Mucosa of gallbladder (tissue), 1 donor: Measurements from ENCODE around the gene URGCP. TPM values are rescaled to one million over a fixed set of nuclear protein-coding genes. Genes with fewer than 3 reads are reported as not detected.
"Not testable (repeated sequence)": the region's sequence is repeated elsewhere in the genome, so short reads cannot be mapped to it uniquely, and the experiment has no call there.

ENCODE experiments used
- DNase-seq: peaks from one replicate; pipeline ENCODE4 v3.0.0-alpha.2; 2020; ENCODE audit warnings: low spot score
- total RNA-seq: library from RNA; stranded (reverse); gene quantifications from one replicate; pipeline ENCODE4 v1.2.1, GENCODE V29; 2021
- donor health status: DM: no; HTN: no; CAD: no.

The URGCP gene
- total RNA-seq, 1 donor from 2014 or later = 38.4 TPM

DNA sequence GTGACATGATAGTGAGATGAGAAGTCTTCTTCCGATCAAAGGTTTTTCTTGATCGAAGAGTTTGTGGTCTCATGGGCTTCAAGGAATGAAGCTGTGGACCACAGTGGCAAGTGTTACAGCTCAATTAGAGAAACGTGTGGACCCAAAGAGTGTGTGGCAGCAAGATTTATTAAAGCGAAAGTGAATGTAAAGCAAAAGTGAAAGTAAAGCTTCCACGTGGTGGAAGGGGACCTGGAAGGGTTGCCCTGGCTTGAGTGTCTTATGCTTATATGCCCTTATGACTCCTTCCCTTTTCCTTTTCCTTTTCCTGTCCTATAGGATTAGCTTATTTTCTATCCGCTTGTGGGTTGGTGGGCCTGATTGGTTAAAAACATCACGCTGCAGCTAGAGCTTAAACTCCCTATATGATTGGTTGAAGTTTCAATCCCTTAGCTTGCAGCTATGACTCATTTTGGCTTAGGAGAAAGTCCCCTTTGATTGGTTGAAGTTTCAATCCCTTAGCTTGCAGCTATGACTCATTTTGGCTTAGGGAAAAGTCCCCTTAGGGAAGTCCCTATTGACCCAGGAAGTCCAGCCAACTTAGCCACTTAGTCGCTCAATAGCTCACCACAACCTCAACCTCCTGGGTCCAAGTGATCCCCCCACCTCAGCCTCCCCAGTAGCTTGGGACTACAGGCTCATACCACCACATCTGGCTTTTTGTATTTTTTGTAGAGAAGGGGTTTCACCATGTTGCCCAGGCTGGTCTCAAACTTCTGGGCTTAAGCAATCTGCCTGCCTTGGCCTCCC, 71.7 kb downstream of the URGCP start:
- no peak for DNase-seq

GRCh38 chr7:43830917-43831316, 75.5 kb downstream of the URGCP start:
- not testable (repeated sequence) for DNase-seq

Other genes starting within 250 kb of the URGCP start
- 43.6 TPM for gene COA1, start 177.1 kb downstream of the URGCP start, total RNA-seq
- 43.2 TPM for gene BLVRA, start 147.9 kb downstream of the URGCP start, total RNA-seq
- 86.3 TPM for gene MRPS24, start 37.1 kb downstream of the URGCP start, total RNA-seq
- 25.4 TPM for gene UBE2D4, start 19.8 kb upstream of the URGCP start, total RNA-seq
- not detected for gene SPDYE1, start 91.3 kb upstream of the URGCP start, total RNA-seq
- gene DBNL, start 138.1 kb upstream of the URGCP start, total RNA-seq = 147 TPM
- 12.9 TPM for gene PGAM2, start 159.0 kb upstream of the URGCP start, total RNA-seq
- gene POLM, start 175.9 kb upstream of the URGCP start, total RNA-seq = 44.1 TPM
- 107 TPM for gene AEBP1, start 197.7 kb upstream of the URGCP start, total RNA-seq
- gene POLD2, start 217.0 kb upstream of the URGCP start, total RNA-seq = 81.6 TPM
- not detected for gene MYL7, start 234.7 kb upstream of the URGCP start, total RNA-seq